Nephron (organoid): ENCODE data around the gene BTBD1.
"Not testable (repeated sequence)": the region's sequence is repeated elsewhere in the genome, so short reads cannot be mapped to it uniquely, and the experiment has no call there.

Experiments
- H3K27ac Mint-ChIP-seq, 3 experiments: 2 replicates each; pipeline ENCODE4 v1.8.0; 2020; ENCODE audit warnings: mixed read lengths in 3 of 3, mild to moderate bottlenecking in 2 of 3, moderate library complexity in 1 of 3
- H3K27me3 Mint-ChIP-seq: 2 replicates; pipeline ENCODE4 v1.8.0; 2021; ENCODE audit warnings: low read depth, mild to moderate bottlenecking, moderate library complexity, mixed read lengths
- H3K36me3 Mint-ChIP-seq: 2 replicates; pipeline ENCODE4 v1.8.0; 2020; ENCODE audit warnings: low read depth, mixed read lengths
- H3K4me1 Mint-ChIP-seq: 2 replicates; pipeline ENCODE4 v1.8.0; 2020; ENCODE audit warnings: mixed read lengths
- H3K4me3 Mint-ChIP-seq, 3 experiments: 2 replicates each; pipeline ENCODE4 v1.8.0; 2020; ENCODE audit warnings: mild to moderate bottlenecking in 3 of 3, mixed read lengths in 3 of 3, moderate library complexity in 2 of 3
- H3K9me3 Mint-ChIP-seq: 2 replicates; pipeline ENCODE4 v1.8.0; 2020; ENCODE audit warnings: mixed read lengths
- TF ChIP-seq, protein P1 (sequence below), 3 experiments: fragments of 200-600 bp; sonication (generic); IDR thresholded peaks; one replicate each; pipeline ENCODE4 v1.5.0; 2021; ENCODE audit warnings: antibody characterized with exemption in 3 of 3; ENCODE audit not compliant: unreplicated experiment in 3 of 3

BTBD1 gene

DNA sequence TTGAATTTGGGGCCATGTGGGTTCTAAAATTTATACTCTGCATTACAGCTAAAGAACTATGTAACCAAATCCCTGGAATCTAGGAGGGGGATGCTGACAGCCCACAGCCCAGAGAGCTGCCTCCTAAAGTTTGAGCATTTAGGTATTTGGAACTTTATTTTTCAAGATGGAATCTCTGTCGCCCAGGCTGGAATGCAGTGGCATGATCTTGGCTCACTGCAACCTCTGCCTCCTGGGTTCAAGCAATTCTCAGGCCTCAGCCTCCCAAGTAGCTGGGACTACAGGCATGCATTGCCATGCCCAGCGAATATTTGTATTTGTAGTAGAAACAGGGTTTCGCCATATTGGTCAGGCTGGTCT lies 66.4 kb downstream of the BTBD1 start:
- H3K4me3 Mint-ChIP-seq, H3K27me3 Mint-ChIP-seq, H3K4me1 Mint-ChIP-seq, H3K9me3 Mint-ChIP-seq: not testable (repeated sequence)
- H3K27ac Mint-ChIP-seq: peak overlapping the region in 2 of 3 experiments; percentile 35 to 39
- TF ChIP-seq, protein P1, sequence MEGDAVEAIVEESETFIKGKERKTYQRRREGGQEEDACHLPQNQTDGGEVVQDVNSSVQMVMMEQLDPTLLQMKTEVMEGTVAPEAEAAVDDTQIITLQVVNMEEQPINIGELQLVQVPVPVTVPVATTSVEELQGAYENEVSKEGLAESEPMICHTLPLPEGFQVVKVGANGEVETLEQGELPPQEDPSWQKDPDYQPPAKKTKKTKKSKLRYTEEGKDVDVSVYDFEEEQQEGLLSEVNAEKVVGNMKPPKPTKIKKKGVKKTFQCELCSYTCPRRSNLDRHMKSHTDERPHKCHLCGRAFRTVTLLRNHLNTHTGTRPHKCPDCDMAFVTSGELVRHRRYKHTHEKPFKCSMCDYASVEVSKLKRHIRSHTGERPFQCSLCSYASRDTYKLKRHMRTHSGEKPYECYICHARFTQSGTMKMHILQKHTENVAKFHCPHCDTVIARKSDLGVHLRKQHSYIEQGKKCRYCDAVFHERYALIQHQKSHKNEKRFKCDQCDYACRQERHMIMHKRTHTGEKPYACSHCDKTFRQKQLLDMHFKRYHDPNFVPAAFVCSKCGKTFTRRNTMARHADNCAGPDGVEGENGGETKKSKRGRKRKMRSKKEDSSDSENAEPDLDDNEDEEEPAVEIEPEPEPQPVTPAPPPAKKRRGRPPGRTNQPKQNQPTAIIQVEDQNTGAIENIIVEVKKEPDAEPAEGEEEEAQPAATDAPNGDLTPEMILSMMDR (IDR thresholded peaks at IDR 0.05; ENCODE audit: unreplicated experiment in 3 of 3): peak in 1 of 3 experiments; percentile 6
- H3K36me3 Mint-ChIP-seq: peaks cover 18% of the 10 kb centered on the region

DNA sequence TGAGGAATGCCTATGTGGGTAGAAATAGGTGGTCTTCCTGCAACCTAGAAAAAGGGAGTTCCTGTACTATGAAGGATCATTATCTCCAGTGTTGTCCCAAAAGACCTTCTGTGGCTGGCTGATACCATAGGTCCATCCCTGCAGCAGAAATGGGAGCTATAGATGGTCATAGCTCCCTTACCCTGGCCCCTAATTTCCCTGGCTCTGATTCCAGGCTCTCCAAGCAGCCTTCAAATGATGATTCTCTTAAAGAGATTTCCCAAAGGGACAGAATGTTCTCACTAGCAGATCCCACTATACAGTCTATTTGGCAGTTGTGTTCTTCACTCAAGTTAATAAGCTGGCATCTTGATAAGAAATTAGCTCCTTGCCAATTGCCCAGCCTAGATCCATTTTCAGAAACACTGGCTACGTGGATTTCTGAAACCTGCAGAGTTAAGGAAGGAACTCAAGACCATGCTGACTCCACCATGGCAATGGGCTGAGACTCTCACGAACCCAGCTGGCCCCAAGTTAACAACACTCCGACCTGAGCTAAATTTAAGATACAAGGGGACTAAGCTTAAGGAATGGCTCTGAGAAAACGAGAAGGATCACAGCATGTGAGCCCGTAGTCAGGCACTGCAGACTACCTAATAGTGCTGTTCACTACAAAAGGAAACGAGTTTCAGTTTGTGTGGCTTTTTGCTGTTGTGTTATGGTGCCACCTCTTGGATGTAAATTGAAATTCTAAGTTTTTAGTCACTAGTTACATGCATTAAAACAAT lies 67.0 kb downstream of the BTBD1 start:
- Mint-ChIP-seq H3K4me3 (peak overlapping the region in 2 of 3 experiments; percentile 56 to 67), H3K27ac (peak overlapping the region; percentile 35 to 39 (median 38)), H3K9me3 (no peaks in the 10 kb centered on the region), H3K4me1 (peaks cover 6% of the 10 kb centered on the region), H3K27me3 (no peaks in the 10 kb centered on the region), H3K36me3 (peaks cover 15% of the 10 kb centered on the region)
- TF ChIP-seq, protein P1 (IDR thresholded peaks at IDR 0.05; ENCODE audit: unreplicated experiment in 3 of 3): peak; percentile 46 to 52 (median 47)

DNA sequence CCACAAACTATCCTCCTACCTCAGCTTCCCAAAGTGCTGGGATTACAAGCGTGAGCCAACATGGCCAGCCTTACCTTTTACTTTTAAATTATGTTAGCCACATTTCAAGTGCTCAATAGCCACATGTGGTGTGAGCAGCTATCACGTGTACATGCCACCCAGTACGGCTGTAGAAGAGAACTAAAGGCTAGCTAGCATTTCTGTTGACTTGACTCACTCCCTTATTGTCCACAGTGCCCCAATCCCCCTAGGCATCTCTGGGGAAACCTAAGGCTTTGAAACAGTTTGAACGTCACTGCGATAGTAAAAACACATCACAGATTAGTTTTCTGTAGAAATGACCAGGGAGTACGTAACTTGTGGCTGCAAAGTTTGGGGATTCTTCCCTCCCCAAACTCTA lies 67.6 kb downstream of the BTBD1 start:
- H3K36me3 Mint-ChIP-seq: peaks cover 12% of the 10 kb centered on the region
- TF ChIP-seq, protein P1 (IDR thresholded peaks at IDR 0.05; ENCODE audit: unreplicated experiment in 3 of 3): no peak
- H3K27me3 Mint-ChIP-seq: no peaks in the 10 kb centered on the region
- H3K9me3 Mint-ChIP-seq: no peaks in the 10 kb centered on the region
- peaks cover 6% of the 10 kb centered on the region for H3K4me1 Mint-ChIP-seq
- no peak overlapping the region for H3K27ac Mint-ChIP-seq
- no peak overlapping the region for H3K4me3 Mint-ChIP-seq

DNA sequence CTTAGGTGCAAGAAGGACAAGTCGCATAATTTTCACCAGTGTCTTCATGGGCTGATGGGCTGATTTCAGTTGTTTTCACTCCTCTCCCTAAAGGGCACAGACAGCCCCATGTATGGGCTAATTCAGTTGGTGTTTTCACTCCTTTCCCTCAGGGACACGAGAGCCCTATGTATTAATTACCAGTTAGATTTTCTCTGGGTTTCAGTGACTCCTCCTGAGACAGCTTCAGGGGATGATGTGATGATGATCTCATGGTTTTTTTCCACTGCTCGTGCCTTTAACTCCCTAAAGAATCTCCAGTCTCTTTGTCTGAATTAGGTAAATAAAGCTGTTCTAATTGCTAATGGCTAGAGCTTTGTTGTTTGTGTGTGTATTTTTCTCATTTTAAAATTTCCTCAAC lies 71.1 kb downstream of the BTBD1 start:
- TF ChIP-seq, protein P1 (IDR thresholded peaks at IDR 0.05; ENCODE audit: unreplicated experiment in 3 of 3): no peak
- Mint-ChIP-seq H3K4me3 (no peak overlapping the region), H3K4me1 (peaks cover 6% of the 10 kb centered on the region), H3K9me3 (no peaks in the 10 kb centered on the region), H3K36me3 (peaks cover 17% of the 10 kb centered on the region), H3K27me3 (no peaks in the 10 kb centered on the region), H3K27ac (no peak overlapping the region)

DNA sequence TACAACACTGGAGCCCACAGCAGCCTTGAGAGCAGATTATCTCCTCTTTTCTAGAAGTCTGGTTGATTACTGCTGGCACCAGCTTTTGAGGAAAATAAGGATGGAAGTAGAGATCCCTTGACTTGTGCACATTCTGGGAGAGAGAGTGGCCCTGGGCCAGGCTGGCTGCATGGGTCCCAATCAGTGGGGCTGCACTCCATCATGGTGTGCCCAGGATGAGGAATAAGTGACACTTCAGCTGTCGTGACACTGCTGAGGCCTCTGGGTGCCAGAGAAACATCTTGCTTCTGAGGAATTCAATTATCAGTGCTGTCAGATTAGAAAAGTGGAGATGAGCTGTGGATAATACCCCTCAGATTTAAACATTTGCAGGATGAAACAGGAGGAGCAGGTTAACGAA lies 72.0 kb downstream of the BTBD1 start:
- peaks cover 19% of the 10 kb centered on the region for H3K36me3 Mint-ChIP-seq
- TF ChIP-seq, protein P1 (IDR thresholded peaks at IDR 0.05; ENCODE audit: unreplicated experiment in 3 of 3): no peak
- no peaks in the 10 kb centered on the region for H3K9me3 Mint-ChIP-seq
- peaks cover 2% of the 10 kb centered on the region for H3K4me1 Mint-ChIP-seq
- H3K27ac Mint-ChIP-seq: no peak overlapping the region
- no peaks in the 10 kb centered on the region for H3K27me3 Mint-ChIP-seq
- no peak overlapping the region for H3K4me3 Mint-ChIP-seq

DNA sequence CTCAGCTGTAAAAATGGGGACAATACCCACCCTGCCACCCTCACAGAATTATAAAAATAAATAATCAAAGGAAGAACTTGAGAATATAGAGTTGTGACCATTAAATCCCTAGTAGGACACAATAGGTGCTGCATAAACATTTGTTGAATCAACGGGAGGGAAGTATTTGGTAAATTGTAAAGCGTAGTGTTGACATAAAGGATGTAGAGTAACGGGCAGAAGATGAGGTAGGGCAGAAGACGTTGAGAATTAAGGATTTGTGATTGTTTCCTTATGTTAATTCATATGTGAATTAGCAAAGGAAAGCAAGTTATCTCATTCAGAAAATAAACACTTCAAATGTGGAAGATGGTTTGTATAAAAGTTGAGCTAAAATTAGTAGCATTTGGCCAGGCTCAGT lies 73.9 kb downstream of the BTBD1 start:
- H3K27me3 Mint-ChIP-seq: no peaks in the 10 kb centered on the region
- no peak overlapping the region for H3K27ac Mint-ChIP-seq
- TF ChIP-seq, protein P1 (IDR thresholded peaks at IDR 0.05; ENCODE audit: unreplicated experiment in 3 of 3): no peak
- peaks cover 28% of the 10 kb centered on the region for H3K36me3 Mint-ChIP-seq
- no peak overlapping the region for H3K4me3 Mint-ChIP-seq
- H3K9me3 Mint-ChIP-seq: no peaks in the 10 kb centered on the region
- H3K4me1 Mint-ChIP-seq: no peaks in the 10 kb centered on the region
